Measurements from ENCODE around the gene HOXC4.
A peak's percentile ranks its signal among the peaks of the same experiment; 100 is the strongest.

Gene HOXC4

DNA sequence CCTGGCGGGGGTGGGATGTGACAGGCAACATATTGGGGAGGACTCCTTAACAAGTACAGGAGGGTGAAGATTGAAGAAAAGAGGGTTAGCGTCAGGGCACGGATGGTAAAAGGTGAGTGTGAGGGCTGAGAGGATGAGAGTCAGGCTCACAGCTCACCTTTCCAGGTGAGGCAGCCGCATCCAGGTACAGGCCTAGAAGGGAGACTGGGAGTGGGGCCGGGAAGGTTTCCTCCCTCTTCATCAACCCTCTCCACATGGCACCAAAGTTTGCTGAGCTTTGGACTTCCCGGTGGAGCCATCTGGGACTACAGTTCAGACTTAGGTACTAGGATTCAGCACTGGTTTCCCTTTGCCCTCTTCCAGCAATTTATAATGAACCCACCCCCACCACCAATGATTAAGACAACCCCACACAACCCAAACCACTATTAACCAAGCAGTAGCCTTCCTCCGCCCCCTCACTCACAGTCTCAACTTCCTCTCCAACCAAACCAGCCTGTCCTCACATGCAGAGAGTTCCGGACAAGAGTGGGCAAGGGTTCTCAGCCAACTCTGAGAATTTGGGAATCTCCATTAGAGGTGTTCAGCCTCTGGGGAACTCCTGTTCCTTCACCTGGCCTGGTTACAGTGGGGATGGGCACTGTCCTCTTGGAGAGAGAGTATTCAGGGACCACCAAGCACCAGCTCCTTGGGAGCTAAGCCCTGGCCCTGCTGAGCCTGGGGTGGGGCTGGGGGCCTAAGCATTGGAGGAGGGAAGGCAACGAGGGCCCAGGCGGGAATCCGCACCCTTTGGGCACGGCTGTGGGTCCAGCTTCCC, 2.4 kb upstream of the HOXC4 start:
- TF ChIP-seq, protein P1, sequence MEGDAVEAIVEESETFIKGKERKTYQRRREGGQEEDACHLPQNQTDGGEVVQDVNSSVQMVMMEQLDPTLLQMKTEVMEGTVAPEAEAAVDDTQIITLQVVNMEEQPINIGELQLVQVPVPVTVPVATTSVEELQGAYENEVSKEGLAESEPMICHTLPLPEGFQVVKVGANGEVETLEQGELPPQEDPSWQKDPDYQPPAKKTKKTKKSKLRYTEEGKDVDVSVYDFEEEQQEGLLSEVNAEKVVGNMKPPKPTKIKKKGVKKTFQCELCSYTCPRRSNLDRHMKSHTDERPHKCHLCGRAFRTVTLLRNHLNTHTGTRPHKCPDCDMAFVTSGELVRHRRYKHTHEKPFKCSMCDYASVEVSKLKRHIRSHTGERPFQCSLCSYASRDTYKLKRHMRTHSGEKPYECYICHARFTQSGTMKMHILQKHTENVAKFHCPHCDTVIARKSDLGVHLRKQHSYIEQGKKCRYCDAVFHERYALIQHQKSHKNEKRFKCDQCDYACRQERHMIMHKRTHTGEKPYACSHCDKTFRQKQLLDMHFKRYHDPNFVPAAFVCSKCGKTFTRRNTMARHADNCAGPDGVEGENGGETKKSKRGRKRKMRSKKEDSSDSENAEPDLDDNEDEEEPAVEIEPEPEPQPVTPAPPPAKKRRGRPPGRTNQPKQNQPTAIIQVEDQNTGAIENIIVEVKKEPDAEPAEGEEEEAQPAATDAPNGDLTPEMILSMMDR (IDR thresholded peaks at IDR 0.05; ENCODE audit: extremely low read depth, insufficient read depth, missing control alignments) = no peak
- in situ Hi-C loops (cut with MboI; ENCODE audit: low pct_unique_long_range_greater_than_20kb, low sequenced_read_pairs, unreplicated experiment) = no loop called here
- no peak for DNase-seq (ENCODE audit: low spot score)

DNA sequence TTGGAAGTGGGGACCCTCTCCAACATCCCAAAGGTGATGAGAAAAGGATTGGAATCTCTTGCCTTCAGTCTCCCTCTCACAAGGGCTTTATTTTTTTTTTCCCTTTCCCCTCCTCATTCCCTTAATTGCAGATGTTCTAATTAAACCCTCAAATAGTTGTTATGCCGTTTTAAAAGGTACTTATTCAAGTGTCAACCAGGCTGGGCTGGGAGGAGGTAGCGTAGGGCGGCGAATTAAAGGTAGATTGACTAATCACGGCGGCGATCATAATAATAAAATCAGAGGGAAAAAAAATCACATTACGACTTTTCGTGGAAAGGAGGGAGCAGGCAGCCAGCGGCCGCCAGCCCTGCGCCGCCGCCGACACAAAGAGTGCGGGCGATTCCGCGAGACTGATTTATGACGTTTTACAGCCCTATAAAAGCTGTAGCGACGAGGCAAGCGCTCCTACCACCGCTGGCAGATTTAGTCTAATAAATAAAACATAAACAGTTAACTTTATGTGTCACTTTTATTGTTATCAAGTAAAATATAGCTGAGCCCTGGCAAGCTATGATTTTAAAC, 1.7 kb upstream of the HOXC4 start:
- DNase-seq (ENCODE audit: low spot score) = no peak
- in situ Hi-C loops (cut with MboI; ENCODE audit: low pct_unique_long_range_greater_than_20kb, low sequenced_read_pairs, unreplicated experiment) = no loop called here
- TF ChIP-seq, protein P1 (IDR thresholded peaks at IDR 0.05; ENCODE audit: extremely low read depth, insufficient read depth, missing control alignments) = no peak

DNA sequence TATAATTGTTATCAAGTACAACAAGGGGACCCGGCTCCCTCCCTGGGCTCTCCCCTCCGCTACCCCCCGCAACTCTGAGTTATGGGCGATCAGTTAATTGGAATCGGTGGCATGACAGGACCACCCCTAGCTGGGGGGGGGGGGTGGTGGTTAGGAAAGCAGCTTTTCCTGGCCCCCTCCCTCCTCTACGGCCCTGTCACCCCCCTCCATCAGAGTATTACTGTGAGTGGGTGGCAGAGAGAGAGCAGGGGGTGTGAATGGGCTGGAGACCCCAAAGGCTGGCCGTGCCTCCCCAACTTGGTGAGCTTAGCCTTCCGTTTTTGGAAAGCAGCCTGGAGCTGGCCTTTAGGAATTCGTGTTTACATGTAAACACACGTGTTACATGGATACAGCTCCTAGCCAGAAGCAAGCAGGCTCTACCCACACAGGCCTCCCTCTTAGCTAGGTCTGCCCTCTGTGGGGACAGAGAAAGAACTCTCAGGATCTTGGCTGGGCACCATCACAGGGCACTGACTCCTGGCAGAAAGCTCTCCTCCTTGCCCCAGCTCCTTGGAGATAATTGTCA, 1.1 kb upstream of the HOXC4 start:
- in situ Hi-C loops (cut with MboI; ENCODE audit: low pct_unique_long_range_greater_than_20kb, low sequenced_read_pairs, unreplicated experiment) = no loop called here
- TF ChIP-seq, protein P1 (IDR thresholded peaks at IDR 0.05; ENCODE audit: extremely low read depth, insufficient read depth, missing control alignments) = no peak
- DNase-seq (ENCODE audit: low spot score) = no peak

DNA sequence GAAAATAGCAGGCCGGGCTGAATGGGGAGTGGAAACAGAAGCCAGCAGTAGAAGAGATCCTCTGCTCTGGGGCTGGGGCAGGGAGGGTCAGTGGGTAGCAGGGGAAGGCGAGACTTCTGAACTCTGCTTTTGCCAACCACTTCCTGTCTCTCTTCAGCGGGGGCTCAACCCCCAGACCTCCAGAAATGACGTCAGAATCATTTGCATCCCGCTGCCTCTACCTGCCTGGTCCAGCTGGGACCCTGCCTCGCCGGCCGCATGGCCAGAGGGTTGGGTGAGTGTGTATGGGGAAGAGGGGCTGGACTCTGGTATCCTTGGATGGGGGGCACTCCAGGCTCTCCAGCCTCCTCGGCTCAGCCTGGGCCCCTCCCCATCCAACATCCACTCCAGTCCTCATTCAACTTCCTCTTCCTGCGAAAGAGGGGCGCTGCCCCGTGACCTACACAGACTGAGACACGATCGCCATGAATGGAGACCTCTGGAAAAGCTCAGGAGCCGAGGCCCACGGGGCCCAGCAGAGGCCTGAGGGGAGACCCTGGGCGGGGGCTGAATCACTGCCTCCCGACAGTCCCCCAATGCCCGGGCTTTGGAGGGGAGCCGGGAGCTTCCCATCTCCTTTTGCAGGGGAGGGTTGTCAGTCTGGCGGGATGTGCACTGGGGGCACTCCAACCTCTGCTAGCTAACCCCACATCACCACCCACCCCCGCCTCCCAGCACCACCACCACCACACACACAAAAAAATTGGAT, 458 bp upstream of the HOXC4 start:
- peak; percentile 75 for DNase-seq (ENCODE audit: low spot score)

DNA sequence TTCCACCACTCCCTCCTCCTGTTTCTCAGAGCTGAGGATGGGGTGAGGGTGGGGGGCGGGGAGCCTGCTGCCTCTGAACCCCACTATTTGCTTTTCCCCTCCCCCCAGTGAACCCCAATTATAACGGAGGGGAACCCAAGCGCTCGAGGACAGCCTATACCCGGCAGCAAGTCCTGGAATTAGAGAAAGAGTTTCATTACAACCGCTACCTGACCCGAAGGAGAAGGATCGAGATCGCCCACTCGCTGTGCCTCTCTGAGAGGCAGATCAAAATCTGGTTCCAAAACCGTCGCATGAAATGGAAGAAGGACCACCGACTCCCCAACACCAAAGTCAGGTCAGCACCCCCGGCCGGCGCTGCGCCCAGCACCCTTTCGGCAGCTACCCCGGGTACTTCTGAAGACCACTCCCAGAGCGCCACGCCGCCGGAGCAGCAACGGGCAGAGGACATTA, 1.1 kb downstream of the HOXC4 start:
- in situ Hi-C loops (cut with MboI; ENCODE audit: low pct_unique_long_range_greater_than_20kb, low sequenced_read_pairs, unreplicated experiment) = no loop called here
- TF ChIP-seq, protein P1 (IDR thresholded peaks at IDR 0.05; ENCODE audit: extremely low read depth, insufficient read depth, missing control alignments) = no peak
- no peak for DNase-seq (ENCODE audit: low spot score)

More for the DNA sequence above, 458 bp upstream of the HOXC4 start:
- TF ChIP-seq, protein P1 (IDR thresholded peaks at IDR 0.05; ENCODE audit: extremely low read depth, insufficient read depth, missing control alignments) = no peak
- in situ Hi-C loops (cut with MboI; ENCODE audit: low pct_unique_long_range_greater_than_20kb, low sequenced_read_pairs, unreplicated experiment) = no loop called here

DNA sequence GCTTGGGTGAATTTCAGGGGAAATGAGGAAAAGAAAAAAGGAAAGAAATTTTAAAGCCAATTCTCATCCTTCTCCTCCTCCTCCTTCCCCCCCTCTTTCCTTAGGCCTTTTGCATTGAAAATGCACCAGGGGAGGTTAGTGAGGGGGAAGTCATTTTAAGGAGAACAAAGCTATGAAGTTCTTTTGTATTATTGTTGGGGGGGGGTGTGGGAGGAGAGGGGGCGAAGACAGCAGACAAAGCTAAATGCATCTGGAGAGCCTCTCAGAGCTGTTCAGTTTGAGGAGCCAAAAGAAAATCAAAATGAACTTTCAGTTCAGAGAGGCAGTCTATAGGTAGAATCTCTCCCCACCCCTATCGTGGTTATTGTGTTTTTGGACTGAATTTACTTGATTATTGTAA, 1.9 kb downstream of the HOXC4 start:
- DNase-seq (ENCODE audit: low spot score) = no peak
- in situ Hi-C loops (cut with MboI; ENCODE audit: low pct_unique_long_range_greater_than_20kb, low sequenced_read_pairs, unreplicated experiment) = no loop called here
- TF ChIP-seq, protein P1 (IDR thresholded peaks at IDR 0.05; ENCODE audit: extremely low read depth, insufficient read depth, missing control alignments) = no peak

All from GM13977 (cell line).